ENCODE data around the gene C15orf39.

The C15orf39 gene

DNA sequence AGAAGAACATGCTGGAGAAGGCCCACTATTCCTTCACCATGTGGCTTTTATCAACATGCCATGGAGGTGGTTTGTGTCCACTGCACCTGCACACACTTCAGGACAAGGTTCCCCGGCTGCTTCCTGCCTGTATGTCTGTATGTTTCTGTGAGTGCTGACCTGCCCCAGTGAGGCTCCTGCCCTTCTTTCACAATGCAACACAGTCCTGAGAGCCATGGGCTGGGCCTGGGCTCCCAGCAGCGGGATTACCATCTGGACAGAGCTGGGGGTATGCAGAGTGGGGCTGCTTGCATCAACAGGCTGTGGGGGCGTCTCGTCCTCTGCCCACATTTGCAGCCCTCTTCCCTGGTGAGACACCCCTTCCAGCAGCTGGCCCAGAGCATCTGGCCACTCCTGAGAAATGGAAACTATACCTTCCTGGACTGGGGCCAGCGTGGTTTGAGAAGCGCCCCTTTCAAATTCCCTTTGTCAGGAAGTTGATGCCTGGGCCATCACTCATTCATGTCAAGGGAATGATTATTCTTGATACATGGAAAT lies 29.3 kb upstream of the C15orf39 start:
- DNase-seq: no peak

DNA sequence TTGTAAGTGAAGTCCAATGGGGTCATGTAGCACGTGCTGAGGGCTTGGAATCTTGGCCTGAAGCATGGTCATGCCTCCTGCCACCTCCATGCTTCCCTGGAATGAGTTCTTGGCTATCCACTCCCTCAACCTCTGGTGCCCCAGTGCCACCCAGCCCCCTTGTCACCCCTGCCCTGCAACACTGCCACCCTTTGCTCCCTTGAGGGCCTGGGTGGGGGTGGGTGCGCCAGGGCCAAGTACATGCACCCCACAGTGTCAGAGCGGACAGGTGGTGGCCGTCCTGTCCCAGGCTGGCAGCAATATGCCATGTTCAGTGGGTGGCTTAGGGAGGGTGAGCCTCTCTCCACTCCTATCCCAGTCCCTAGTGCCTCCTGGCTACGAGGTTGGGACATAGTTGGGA lies 27.6 kb upstream of the C15orf39 start:
- no peak for DNase-seq

DNA sequence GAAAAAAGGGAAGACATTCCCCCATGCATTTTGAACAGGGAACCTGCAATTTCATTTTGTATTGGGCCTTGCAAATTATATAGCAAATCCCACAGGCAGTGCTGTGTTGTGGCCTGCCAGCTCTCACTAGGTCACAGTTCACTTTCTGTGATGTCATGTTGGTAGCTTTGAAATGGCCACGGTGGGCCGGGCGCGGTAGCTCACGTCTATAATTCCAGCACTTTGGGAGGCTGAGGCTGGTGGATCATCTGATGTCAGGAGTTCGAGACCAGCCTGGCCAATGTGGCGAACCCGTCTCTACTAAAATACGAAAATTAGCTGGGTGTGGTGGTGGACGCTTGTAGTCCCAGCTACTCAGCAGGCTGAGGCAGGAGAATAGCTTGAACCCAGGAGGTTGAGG lies 27.0 kb upstream of the C15orf39 start:
- no peak for DNase-seq

DNA sequence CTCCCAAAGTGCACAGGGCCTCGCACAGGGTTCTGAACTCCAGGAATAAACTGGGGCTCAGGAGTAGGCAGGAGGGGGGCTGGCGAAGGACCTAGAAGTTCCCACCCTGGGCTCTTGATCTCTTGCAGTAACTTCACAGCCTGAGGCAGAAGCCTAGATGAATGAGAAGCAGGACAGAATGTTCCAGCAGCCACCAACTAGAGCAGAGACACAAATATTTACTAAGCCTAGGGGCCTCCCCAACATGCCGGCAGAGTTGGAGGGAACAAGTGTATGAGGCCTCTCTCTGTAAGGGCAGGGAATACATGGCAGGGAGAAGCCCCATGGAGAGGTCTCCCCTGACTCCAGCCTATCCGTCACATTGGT lies 25.3 kb upstream of the C15orf39 start:
- DNase-seq: no peak

DNA sequence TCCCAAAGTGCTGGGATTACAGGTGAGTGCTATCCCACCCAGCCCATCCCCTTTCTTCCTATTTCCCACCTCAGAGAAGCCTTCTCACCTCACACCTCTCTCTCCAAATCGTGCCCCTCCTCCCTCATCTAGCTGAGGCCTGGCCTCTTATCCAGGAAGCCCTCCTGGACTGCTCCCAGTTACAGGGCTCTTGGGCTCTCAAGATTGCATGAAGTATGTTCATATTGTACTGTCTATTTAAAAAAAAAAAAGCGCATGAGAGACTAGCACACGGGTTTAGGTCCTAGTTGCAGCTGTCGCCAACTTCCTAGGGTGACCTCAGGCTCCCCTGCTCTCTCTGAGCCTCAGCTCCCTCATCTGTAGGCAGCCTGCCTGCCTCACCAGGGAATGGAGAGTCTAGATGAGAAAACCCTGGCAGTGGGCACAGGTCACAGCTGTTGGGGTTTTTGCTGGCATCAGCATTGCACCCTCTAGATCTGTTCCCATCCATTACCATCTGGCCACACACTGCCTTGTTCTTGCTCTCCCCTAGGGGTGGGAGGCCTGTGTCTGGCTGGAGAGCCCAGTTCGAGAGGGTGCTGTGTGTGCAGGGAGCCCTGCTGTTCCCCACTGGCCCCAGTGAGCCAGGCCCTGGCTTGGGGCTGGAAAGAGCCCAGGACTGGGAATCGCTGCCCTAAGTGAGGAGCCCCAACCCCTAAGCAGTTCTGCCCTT lies 24.2 kb upstream of the C15orf39 start:
- DNase-seq: peak in 3 of 4 experiments; percentile 50 to 61 (median 58)

DNA sequence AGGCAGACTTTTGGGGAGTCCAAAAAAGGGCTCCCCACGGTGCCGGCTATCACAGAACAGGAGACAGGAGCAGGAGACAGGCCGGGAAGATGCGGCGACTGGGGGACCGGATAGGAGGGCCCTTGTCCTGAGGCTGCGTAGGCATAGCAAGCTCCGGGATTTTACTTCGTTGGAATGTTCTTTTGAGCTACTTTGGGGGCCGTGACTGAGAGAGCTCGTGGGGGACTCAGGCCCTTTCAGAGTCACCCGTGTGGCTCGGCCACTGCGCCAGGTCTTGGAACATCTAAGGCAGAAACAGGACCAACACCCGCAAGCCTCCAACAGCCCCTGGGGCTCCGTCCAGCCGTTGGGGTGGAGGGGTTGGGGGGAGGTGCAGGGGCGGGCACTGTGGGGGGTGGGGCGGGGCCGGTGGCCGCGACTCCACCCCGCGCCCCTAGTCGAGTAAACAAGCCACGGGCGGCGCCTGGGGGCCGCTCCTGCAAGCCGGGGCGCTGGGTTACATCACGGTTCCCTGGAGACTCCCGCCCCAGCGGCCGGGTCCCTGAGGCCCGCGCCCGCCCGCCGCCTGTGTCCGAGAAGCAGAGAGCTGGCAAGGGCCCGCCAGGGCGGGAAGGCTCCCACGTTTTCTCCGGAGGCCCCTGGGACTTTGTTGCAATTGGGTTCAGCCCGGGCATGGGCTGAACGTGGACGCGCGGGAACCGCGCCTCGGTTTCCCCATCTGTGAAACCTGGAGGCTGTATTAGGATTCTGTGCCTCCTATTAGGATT lies 23.3 kb upstream of the C15orf39 start:
- peak in 1 of 4 experiments; percentile 45 for DNase-seq

DNA sequence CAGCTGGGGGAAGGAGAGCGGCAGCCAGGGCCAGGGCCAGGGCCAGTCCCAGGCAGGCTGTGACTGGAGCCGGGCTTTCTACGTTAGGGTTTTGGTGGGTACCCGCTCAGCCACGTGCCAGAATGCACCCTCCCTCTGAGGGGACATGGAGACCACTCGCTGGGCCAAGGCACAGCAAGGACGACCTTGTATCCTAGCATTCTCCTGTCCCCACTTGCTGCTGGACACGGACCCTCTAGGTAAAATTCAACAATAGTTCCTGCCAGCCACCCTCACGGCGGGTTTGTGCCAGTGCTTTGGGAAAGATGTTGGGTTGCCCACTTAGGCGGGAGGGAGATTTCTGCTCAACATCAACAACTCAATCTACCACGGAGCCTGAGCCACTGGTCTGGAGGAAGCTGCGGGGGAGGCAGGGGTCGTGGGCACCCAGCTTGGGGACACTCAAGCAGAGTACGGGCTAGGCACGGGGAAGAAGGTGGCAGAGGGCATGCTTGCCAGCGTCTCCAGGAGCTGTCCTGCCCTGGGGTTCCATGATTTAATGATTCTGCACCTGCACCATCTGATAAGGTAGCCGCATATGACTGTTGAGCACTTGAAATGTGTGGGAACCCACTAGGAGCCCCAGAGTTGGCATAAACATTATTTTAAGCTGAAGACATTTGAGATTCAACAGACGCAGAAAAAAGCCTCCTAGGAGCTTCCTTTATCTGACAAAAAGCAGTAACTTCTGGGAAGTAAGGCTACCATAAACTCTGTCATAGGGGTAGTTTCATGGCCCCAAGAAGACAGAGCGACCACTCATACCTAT lies 22.5 kb upstream of the C15orf39 start:
- no peak for DNase-seq

DNA sequence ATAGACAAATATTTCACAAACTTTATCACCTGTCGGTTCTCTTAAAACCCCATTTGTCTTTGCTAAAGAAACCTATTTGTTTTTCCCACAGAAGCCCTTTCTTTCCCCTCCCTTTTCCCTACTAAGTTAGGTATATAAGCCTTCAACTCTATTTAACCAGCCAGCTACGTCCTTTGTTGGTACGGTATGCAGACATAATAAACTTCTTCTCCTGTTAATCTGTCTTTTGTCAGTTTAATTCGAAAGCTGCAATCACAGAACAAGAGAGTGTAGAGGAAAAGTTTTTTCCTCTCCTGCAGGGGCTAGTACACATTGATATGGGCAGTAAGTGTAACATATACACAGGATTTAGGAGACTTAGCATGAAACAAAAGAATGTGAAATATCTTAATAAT lies 21.9 kb upstream of the C15orf39 start:
- DNase-seq: no peak

DNA sequence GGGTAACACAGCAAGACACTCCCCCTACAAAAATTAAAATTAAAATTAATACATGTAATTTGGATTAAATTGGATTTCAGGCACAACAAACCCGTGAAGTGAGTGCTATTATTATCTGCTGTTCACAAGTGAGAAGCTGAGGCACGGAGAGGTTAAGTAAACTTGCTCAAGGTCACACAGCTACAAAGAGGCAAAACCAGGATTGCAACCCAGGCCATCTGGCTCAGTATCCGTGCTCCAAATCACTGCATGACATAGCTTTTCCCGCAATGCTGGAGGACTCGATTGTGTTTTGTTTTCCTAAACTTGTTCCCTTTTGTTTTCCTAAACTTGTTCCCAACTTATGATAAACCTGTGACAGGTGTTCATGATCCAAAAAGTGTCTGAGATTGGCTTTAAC lies 19.9 kb upstream of the C15orf39 start:
- no peak for DNase-seq

DNA sequence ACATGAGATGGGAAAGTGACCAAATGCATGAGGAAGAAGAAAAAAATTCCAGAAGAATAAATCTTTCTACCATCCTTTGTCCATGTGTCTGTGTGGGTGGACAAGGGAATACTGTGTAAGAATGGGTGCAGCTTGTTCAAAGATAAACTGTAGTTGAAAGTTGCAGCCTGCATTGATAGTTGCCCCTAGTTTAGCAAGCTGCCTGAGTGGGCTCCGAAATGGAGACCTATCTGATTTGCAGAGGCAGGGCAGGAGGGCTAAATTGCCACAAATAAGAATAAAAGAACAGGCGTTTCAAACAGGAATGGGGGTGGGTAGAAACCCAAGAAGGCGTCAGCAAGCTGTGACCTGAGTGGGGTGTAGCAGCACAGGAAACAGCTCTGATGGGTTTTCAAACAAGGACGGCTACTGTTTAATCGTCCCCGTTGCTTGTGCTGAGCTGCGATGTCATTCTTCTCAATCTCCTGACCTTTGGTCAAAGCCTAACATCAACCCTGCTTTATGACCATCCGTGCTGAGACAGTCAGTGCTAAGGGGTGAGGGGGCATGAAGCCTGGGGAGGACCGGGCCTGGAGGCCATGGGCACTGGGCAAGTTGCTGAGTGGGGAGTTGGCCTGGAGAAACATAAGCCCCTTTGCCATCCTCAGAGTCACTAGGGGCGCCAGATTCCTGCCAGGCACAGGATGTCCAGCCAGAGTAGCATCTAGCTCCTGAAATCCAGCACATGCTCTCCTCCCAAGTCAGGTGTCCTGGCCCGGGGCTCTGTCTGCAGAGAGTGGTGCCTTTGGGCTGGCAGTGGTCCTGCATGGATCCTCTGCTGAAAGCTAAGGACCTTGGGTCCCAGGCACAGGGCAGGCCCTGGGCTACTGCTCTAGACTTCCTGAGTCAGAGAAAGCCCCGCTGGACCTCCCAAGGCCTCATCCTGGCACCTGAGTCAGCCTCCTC lies 19.2 kb upstream of the C15orf39 start:
- DNase-seq: no peak

DNA sequence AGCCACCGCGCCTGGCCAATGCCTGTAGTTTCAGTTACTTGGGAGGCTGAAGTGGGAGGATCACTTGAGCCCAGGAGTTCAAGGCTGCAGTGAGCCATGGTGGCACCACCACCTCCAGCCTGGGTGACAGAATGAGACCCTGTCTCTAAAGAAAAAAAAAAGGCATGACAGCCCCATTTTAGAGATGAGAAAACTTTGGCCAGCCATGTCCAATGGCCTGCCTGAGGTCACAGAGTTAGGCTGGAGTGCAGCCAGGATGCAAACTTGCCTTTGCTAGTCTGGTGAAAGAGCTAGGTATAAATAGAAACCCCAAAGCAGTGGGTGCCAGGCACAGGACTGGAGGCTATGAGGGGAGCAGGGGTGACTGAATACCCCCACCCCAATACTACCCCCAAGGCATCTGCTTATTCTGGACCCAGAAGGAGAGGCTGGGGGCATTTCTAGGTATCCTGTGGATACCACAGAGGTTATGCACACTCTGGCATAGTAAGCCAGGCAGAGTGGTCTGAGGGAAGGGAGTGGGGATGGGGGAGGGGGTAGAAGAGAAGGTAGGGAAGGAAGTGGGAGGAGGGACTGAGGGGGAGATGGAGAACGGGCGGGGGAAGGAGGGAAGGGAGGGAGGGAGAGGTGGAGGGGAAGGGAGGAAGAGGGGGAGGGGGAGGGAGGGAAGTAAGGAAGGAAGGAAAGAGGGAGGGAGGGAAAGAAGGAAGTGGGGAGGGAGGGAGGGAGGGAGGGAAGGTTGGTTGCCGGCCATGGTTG lies 16.2 kb upstream of the C15orf39 start:
- no peak for DNase-seq

DNA sequence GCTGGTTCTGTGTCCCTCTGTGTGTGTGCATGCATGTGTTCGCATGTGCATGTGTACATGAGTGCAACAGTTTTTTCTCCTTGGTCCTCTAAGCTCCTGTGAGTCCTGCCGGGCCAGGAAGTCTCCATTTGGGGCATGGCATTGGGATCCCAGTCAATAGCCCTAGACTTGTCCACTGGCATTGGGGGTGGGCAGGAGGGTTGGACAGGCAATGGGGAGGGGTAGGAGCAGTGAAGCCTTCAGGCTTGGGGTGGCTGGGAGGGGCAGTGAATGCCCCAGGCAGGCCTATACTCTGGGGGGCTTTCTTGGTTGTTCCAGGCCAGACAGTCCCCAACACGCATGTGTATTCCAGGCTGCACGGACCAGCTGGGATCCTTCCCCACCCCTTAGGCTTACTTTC lies 15.6 kb upstream of the C15orf39 start:
- DNase-seq: no peak

DNA sequence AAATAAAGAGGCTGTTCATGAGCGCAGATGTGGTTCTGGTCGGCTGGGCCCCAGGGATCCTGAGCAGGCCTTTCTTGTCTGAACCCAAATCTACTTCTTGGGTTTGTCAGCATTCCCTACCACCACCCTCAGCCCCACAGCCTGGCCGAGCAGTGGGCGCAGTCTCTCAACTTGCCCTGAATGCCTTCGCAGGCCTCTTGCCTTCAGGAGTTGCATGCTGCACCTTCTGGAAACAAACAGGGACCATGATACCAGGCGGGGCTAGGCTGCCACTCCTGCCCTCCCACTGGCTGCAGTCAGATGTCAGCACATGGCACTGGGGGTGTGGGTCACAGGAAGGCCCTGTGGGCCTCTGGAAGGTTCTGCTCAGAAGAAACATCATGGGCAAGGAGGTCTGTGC lies 13.2 kb upstream of the C15orf39 start:
- no peak for DNase-seq

DNA sequence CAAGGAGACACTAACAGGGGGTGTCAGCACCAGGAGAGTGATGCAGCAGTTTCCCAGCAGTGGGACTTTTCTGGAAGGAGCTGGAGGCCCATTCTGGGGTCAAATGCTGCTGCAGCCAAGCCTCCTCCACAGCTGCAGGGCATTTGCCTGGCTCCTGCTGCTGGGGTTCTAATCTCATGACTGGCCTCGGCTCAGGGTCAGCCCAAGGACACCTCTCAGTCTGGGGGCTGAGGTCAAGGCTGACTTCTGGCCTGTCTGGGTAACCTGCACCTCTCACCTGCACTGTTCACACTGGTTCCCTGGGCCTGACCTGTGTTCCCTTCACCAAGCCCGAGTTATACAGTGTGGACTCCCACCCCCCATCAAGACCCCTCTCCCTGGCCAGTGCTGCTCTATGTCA lies 10.4 kb upstream of the C15orf39 start:
- DNase-seq: no peak

DNA sequence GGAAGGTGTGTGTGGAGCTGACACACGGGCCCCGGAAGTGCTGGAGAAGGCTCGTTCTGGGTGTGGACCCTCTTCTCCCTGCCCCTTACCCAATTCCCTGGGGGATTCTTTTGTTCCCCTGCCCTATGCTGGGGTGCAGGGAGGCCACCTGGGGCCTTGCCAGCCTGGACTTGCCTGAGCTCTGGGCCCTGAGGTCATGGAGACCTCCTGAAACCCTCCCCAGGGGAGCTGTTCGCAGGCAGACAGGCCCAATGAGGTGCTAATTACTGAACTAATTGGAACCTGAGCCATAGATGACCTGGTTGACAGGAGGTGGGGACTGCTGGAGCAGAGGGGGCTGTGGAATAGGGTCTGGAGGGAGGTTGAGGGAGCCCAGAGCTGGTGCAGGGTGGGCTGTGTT lies 9.4 kb upstream of the C15orf39 start:
- no peak for DNase-seq

DNA sequence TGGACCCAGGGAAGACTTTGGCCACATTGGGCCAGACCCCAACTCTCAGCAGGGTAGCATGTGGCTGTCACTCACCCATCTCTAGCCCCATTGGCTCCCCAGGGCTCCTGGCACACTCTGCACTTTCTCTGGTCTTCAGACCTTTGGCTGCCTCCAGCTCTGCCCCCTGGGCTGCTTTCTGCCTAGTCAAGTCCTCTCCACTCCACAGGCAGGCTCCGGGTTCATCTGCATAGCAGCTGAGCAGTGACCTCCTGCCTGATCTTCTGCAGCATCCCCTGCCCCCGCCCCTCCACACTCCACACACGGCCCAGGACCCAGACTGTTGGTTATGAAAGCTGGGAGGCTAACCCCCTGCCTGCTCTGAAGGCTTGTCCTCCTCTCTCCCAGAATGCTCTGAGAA lies 8.4 kb upstream of the C15orf39 start:
- no peak for DNase-seq

DNA sequence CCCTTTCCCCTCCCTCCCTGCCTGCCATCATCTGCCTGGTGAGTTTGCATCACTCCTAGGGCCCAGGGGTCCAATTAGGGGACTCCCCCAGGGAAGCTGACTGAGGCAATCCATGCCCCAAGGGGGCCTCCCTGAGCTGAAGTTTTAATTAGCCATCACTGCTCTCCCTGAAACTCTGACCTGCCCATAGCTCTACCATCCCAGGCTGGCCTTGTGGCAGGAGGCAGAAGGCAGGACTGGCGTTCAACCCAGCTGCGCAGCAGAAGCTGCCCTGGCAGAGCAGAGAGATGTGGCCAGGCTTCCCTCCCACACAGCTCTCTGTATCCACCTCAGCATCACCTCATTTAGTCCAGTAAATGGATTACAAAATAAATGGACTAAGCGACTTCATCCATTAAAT lies 7.7 kb upstream of the C15orf39 start:
- no peak for DNase-seq

DNA sequence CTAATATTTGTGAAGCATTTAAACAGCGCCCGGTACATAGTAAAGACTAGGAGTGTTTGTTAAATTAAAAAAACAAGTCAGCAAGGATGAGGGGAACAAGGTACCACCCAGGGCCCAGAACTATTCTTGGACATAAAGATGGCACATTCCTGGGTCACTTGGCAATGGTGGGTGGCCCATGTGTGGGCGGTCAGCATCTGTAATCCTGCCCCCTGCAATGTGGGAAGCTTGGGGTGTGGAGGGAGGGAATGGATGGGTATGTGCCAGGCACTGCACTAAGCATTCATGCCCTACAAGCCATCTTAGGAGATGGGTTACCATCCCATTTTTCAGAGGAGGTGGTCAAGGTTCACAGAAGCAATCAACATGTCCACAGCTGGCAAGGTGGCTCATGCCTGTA lies 7.3 kb upstream of the C15orf39 start:
- DNase-seq: no peak

DNA sequence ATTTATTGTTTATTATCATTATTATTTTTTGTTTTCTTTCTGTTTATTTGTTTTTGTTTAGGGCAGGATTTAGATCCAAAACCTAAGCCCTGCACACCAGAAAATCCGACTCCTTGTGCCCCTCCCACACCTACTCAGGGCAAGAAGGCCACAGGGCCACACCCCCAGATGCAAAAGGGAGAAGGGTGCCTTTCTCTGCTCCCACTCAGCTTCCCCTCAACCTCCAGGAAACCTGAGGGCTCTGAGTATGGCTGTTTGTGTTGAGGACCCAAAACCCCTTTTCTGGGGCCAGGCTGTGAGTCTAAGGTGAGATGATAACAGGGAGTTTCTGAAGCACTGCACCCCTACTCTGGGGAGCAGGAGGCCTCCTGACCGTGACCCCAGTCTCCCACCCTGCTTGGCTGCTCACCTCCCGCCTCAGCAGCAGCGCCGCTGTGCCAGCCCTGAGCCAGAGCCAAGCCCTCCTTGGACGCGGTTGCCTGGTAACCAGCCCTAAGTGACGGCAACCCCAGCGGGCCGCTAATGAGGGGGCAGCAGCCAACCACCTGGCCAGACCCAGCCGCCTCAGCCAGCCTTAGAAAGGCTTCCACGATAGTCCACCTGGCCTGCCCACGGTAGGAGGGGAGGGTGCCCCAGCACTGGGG lies 6.4 kb upstream of the C15orf39 start:
- DNase-seq: peak in 1 of 4 experiments; percentile 49

DNA sequence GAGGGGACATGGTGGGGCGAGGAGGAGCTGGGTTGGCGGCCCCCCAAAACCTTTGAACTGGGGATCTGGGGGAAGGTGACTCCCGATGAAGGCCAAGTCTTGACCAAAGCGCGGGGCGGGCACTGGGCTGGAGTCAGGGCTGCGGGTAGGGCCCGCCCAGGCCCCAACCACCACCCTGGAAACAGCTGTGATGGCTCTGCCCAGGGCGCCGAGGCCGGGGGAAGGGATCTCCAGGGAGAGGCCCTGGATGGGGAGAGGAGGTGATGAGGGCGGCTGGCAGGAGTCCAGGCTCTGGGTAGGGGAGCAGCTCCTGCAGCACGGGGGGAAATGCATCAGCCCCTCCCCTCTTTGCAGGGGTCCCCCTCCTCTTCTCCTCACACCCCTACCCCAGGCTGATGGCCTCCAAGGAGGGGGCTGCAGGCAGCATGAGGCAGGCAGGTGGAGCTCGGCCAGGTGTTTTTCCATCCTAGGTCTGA lies 5.9 kb upstream of the C15orf39 start:
- no peak for DNase-seq
